OCI-LY3 (cell line): ENCODE results near the gene ILRUN.
"Not testable (repeated sequence)": the region's sequence is repeated elsewhere in the genome, so short reads cannot be mapped to it uniquely, and the experiment has no call there.

Experiments
- H2AFZ ChIP-seq: fragments of 200-600, 300-600 bp; shearing (Covaris generic); 2 replicates; pipeline ENCODE4 v1.6.0; 2014; ENCODE audit warnings: antibody characterized with exemption, low read depth, low read length
- H3K27ac ChIP-seq: fragments of 200-600, 300-600 bp; sonication (generic); 2 replicates; pipeline ENCODE4 v1.5.1; 2014; ENCODE audit warnings: mild to moderate bottlenecking, low read length, moderate library complexity, mixed read lengths
- H3K27me3 ChIP-seq: fragments of 200-600, 300-600 bp; sonication (generic); 2 replicates; pipeline ENCODE4 v1.6.1; 2014; ENCODE audit warnings: low read depth, low read length, mixed read lengths
- H3K36me3 ChIP-seq: fragments of 200-600, 300-600 bp; sonication (generic); replicated peaks from 2 replicates; pipeline ENCODE3; 2014; ENCODE audit warnings: low read depth, low read length, mixed read lengths
- H3K4me1 ChIP-seq: fragments of 300-600, 200-600 bp; sonication (generic); 2 replicates; pipeline ENCODE4 v1.6.1; 2014; ENCODE audit warnings: low read length, mixed read lengths
- H3K4me2 ChIP-seq: fragments of 200-600, 300-600 bp; sonication (generic); 2 replicates; pipeline ENCODE4 v1.6.1; 2014; ENCODE audit warnings: low read length, mixed read lengths
- H3K4me3 ChIP-seq: fragments of 300-600, 200-600 bp; sonication (generic); 2 replicates; pipeline ENCODE4 v1.5.1; 2014; ENCODE audit warnings: antibody characterized with exemption, mild to moderate bottlenecking, low read length, moderate library complexity
- H3K79me2 ChIP-seq: fragments of 300-600, 200-600 bp; shearing (Covaris generic); 2 replicates; pipeline ENCODE4 v1.6.1; 2014; ENCODE audit warnings: mild to moderate bottlenecking, low read length, mixed read lengths
- H3K9ac ChIP-seq: fragments of 300-600, 200-600 bp; shearing (Covaris generic); 2 replicates; pipeline ENCODE4 v1.6.0; 2014; ENCODE audit warnings: mild to moderate bottlenecking, low read length, moderate library complexity
- H3K9me3 ChIP-seq: fragments of 200-600, 300-600 bp; shearing (Covaris generic); 2 replicates; pipeline ENCODE4 v1.6.1; 2014; ENCODE audit warnings: low read length, mixed read lengths; ENCODE audit not compliant: insufficient read depth
- H4K20me1 ChIP-seq: fragments of 200-600, 300-600 bp; sonication (generic); 2 replicates; pipeline ENCODE4 v1.6.1; 2016; ENCODE audit warnings: low read length, mixed read lengths; ENCODE audit not compliant: insufficient read depth
- EZH2phosphoT487 ChIP-seq: fragments of 200-600 bp; shearing (Covaris generic); IDR thresholded peaks from 2 replicates; pipeline ENCODE4 v1.6.1; 2018; ENCODE audit warnings: antibody characterized with exemption, mixed run types, low read depth
- TF ChIP-seq, protein P1 (sequence below): fragments of 200-600, 300-600 bp; sonication (generic); IDR thresholded peaks from 2 replicates; pipeline ENCODE4 v1.5.1; 2014; ENCODE audit warnings: antibody characterized with exemption, low read length, low read depth

Gene ILRUN

DNA sequence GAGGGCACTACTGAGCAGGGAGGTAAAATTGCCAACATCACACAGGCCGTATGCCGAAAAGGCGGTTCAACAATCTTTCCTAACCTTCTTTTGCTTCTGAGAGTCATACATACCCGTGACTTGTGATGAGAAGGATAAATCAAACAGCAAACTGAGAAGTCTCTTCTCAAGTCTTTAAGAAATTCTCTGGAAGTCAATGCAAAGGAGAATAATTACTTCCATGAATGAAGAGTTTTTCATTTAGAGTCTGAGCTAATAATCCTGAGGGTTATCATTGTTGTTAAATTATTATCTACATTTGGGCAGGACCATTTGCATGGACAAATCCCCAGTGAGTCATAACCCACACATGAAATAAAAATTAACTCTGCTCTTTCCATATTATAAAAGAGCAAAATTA, 22.4 kb upstream of the ILRUN start:
- peak overlapping the region; percentile 54 for H3K4me3 ChIP-seq
- no peaks in the 10 kb centered on the region for H3K36me3 ChIP-seq
- no peaks in the 10 kb centered on the region for H3K27me3 ChIP-seq
- H3K4me1 ChIP-seq: peaks cover 11% of the 10 kb centered on the region
- H4K20me1 ChIP-seq: no peaks in the 10 kb centered on the region
- H2AFZ ChIP-seq: peak overlapping the region; percentile 71
- H3K9me3 ChIP-seq: no peaks in the 10 kb centered on the region
- H3K4me2 ChIP-seq: peak overlapping the region; percentile 75
- no peak for TF ChIP-seq EZH2phosphoT487
- TF ChIP-seq, protein P1, sequence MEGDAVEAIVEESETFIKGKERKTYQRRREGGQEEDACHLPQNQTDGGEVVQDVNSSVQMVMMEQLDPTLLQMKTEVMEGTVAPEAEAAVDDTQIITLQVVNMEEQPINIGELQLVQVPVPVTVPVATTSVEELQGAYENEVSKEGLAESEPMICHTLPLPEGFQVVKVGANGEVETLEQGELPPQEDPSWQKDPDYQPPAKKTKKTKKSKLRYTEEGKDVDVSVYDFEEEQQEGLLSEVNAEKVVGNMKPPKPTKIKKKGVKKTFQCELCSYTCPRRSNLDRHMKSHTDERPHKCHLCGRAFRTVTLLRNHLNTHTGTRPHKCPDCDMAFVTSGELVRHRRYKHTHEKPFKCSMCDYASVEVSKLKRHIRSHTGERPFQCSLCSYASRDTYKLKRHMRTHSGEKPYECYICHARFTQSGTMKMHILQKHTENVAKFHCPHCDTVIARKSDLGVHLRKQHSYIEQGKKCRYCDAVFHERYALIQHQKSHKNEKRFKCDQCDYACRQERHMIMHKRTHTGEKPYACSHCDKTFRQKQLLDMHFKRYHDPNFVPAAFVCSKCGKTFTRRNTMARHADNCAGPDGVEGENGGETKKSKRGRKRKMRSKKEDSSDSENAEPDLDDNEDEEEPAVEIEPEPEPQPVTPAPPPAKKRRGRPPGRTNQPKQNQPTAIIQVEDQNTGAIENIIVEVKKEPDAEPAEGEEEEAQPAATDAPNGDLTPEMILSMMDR: no peak
- no peaks in the 10 kb centered on the region for H3K79me2 ChIP-seq
- H3K27ac ChIP-seq: no peak overlapping the region
- H3K9ac ChIP-seq: peak overlapping the region; percentile 37; the same call in 1 of the 2 replicates

DNA sequence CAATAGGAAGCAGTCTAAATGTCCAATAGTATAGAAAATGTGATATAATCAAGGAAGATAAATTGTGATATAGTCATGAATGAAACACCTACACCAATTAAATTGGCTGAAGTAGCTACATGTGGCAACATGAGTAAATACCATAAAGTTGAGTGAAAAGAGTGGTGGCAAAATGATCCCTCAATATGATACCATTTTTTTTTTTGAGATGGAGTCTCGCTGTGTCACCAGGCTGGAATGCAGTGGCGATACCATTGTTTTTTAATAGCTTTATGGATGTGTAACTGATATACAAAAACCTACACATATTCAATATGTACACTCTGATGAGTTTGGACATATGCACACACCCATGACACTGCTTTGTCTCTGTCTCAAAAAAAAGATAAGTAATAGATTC, 20.9 kb upstream of the ILRUN start:
- no peak overlapping the region for H3K9ac ChIP-seq
- no peak for TF ChIP-seq EZH2phosphoT487
- TF ChIP-seq, protein P1: no peak
- H3K36me3 ChIP-seq: no peaks in the 10 kb centered on the region
- no peaks in the 10 kb centered on the region for H3K9me3 ChIP-seq
- H3K27ac ChIP-seq: no peak overlapping the region
- peaks cover 6% of the 10 kb centered on the region for H3K4me1 ChIP-seq
- no peak overlapping the region for H2AFZ ChIP-seq
- no peaks in the 10 kb centered on the region for H3K79me2 ChIP-seq
- H3K27me3 ChIP-seq: no peaks in the 10 kb centered on the region
- H3K4me3 ChIP-seq: no peak overlapping the region
- H3K4me2 ChIP-seq: no peak overlapping the region
- no peaks in the 10 kb centered on the region for H4K20me1 ChIP-seq

DNA sequence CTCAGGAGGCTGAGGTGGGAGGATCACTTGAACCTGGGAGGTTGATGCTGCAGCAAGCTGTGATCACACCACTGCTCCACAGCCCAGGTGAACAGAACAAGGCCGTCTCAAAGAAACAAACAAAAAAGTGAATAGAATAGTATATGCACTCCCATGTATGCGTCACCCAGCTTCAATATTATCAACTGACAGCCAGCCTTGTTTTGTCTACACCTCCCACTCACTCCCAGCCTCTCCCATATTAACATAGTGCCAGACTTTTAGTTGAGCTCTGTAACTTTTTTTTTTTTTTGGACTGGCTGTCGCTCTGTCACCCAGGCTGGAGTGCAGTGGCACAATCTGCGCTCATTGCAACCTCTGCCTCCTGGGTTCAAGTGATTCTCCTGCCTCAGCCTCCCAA, 18.1 kb upstream of the ILRUN start:
- no peak overlapping the region for H2AFZ ChIP-seq

DNA sequence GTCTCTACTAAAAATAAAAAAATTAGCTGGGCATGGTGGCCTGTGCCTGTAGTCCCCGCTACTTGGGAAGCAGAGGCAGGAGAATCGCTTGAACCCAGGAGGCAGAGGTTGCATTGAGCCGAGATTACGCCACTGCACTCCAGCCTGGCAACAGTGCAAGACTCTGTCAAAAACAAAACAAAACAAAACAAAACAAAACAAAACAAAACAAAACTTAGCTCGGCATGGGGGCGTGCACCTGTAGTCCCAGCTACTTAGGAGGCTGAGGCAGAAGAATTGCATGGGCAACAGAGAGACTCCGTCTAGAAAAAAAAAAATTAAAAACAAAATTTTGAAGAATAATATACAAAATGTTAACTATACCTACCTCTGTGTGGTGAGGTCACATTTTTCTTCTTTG, 16.3 kb upstream of the ILRUN start:
- not testable (repeated sequence) for H2AFZ ChIP-seq, H3K4me3 ChIP-seq, H3K9ac ChIP-seq, H3K36me3 ChIP-seq, H3K27ac ChIP-seq, H3K27me3 ChIP-seq, H3K4me2 ChIP-seq, H3K9me3 ChIP-seq, H3K79me2 ChIP-seq, H4K20me1 ChIP-seq, H3K4me1 ChIP-seq

More for the DNA sequence above, 18.1 kb upstream of the ILRUN start:
- Histone ChIP-seq H3K27me3 (no peaks in the 10 kb centered on the region), H3K4me2 (no peak overlapping the region), H3K36me3 (no peaks in the 10 kb centered on the region), H3K9me3 (no peaks in the 10 kb centered on the region), H3K79me2 (no peaks in the 10 kb centered on the region), H3K4me1 (peaks cover 10% of the 10 kb centered on the region), H4K20me1 (no peaks in the 10 kb centered on the region), H3K27ac (no peak overlapping the region), H3K4me3 (no peak overlapping the region), H3K9ac (no peak overlapping the region)
- no peak for TF ChIP-seq EZH2phosphoT487
- TF ChIP-seq, protein P1: no peak

DNA sequence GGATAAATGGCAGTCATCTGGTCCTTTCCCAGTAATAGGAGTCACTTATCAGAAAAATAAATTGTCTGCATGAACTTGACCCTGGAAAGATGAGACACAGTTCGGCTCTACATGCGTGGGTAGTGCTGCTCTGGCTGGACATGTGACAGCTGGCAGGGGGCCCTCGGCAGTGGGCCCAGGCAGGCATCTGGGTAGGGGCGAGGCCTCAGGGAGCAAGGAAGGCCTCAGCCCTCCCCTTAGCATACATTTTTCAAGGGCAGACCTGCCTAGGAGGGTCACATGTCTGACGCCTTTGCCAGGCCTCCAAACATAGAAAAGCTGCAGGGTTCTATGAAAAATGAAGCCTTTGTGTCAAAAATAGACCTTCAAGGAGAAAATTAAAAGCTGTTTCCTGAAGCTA, 12.8 kb upstream of the ILRUN start:
- H3K27me3 ChIP-seq: no peaks in the 10 kb centered on the region
- peak overlapping the region; percentile 44; the same call in 1 of the 2 replicates for H3K4me2 ChIP-seq
- H3K27ac ChIP-seq: no peak overlapping the region
- H2AFZ ChIP-seq: peak overlapping the region; percentile 94
- no peaks in the 10 kb centered on the region for H3K79me2 ChIP-seq
- H3K4me1 ChIP-seq: peaks cover 6% of the 10 kb centered on the region
- H3K9ac ChIP-seq: 0 out of 2 replicates have a peak overlapping the region, but pooled peaks have one; percentile 1
- H3K9me3 ChIP-seq: no peaks in the 10 kb centered on the region
- TF ChIP-seq EZH2phosphoT487: no peak
- TF ChIP-seq, protein P1: no peak
- no peaks in the 10 kb centered on the region for H3K36me3 ChIP-seq
- H4K20me1 ChIP-seq: no peaks in the 10 kb centered on the region
- H3K4me3 ChIP-seq: no peak overlapping the region
